Activated naive CD8-positive, alpha-beta T cell treated with anti-CD3 and anti-CD28 coated beads, Interleukin-2, amount 50 U/mL, for 16 hours (primary cell): Measurements from ENCODE around the gene MAP1LC3B.
A peak's percentile ranks its signal among the peaks of the same experiment; 100 is the strongest.
"Not testable (repeated sequence)": the region's sequence is repeated elsewhere in the genome, so short reads cannot be mapped to it uniquely, and the experiment has no call there.

ENCODE experiments used
- DNase-seq: peaks from one replicate; pipeline ENCODE4 v3.0.0-alpha.2; 2020; ENCODE audit warnings: low read depth, low spot score

Gene MAP1LC3B

GRCh38 chr16:87380881-87381280, 11.3 kb upstream of the MAP1LC3B start:
- no peak for DNase-seq

- DNase-seq, result no peak
These were observed 9.9 kb upstream of the MAP1LC3B start for GRCh38 chr16:87382023-87382785.

- DNase-seq, result peak; percentile 86
These were observed 8.5 kb upstream of the MAP1LC3B start, which contains the start of gene FBXO31 for GRCh38 chr16:87383505-87384161. FBXO31 (minus strand) TSS chr16:87383776; CDS start chr16:87383744, 32 bp downstream.

- DNase-seq, result no peak
These were observed 7.8 kb upstream of the MAP1LC3B start for GRCh38 chr16:87384162-87384874.

GRCh38 chr16:87384875-87385167, 7.3 kb upstream of the MAP1LC3B start:
- DNase-seq, result not testable (repeated sequence)

- peak; percentile 70 for DNase-seq
These were observed 4.0 kb upstream of the MAP1LC3B start for GRCh38 chr16:87387942-87388817.

GRCh38 chr16:87388818-87389134, 3.4 kb upstream of the MAP1LC3B start:
- no peak for DNase-seq

- no peak for DNase-seq
These were observed 2.9 kb upstream of the MAP1LC3B start for GRCh38 chr16:87389245-87389644.

GRCh38 chr16:87389914-87390313, 2.2 kb upstream of the MAP1LC3B start:
- not testable (repeated sequence) for DNase-seq

GRCh38 chr16:87390641-87391323, 1.4 kb upstream of the MAP1LC3B start:
- DNase-seq, result no peak

GRCh38 chr16:87391324-87391949, 699 bp upstream of the MAP1LC3B start:
- no peak for DNase-seq

- no peak for DNase-seq
These were observed 914 bp downstream of the MAP1LC3B start for GRCh38 chr16:87392821-87393679.

- no peak for DNase-seq
These were observed 1.5 kb downstream of the MAP1LC3B start for GRCh38 chr16:87393680-87394055.

GRCh38 chr16:87395181-87395842, 3.2 kb downstream of the MAP1LC3B start:
- DNase-seq, result no peak

- no peak for DNase-seq
These were observed 12.9 kb downstream of the MAP1LC3B start for GRCh38 chr16:87404764-87405625.

GRCh38 chr16:87406495-87407088, 14.5 kb downstream of the MAP1LC3B start:
- no peak for DNase-seq

- no peak for DNase-seq
These were observed 15.5 kb downstream of the MAP1LC3B start for GRCh38 chr16:87407511-87408112.
